Astrocyte (in vitro differentiated cells and primary cell): ENCODE results near the gene RHBDL3.

Experiments used
- EZH2 ChIP-seq: IDR thresholded peaks from 2 replicates; pipeline ENCODE4 v1.6.1; 2012; ENCODE audit warnings: mild to moderate bottlenecking, low read length, inconsistent platforms; ENCODE audit not compliant: insufficient read depth
- TF ChIP-seq, protein P1 (sequence below): IDR thresholded peaks from 2 replicates; pipeline ENCODE4 v1.5.1; 2011; ENCODE audit warnings: low read depth, mild to moderate bottlenecking, inconsistent platforms, low read length, moderate library complexity; ENCODE audit not compliant: insufficient read depth

DNA sequence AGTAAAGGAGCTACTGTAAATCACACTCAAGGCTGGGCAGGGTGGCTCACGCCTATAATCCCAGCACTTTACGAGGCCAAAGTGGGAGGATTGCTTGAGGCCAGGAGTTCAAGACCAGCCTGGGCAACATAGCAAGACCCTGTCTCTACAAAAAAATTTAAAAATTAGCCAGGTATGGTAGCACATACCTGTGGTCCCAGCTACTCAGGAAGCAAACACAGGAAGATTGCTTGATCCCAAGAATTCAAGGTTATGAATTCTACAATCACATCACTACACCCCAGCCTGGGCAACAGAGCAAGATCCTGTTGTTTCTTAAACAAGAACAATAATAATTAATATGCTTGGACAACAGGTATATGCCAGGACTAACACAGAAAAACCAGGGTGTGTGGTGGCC lies 13.2 kb downstream of the RHBDL3 start:
- TF ChIP-seq, protein P1, sequence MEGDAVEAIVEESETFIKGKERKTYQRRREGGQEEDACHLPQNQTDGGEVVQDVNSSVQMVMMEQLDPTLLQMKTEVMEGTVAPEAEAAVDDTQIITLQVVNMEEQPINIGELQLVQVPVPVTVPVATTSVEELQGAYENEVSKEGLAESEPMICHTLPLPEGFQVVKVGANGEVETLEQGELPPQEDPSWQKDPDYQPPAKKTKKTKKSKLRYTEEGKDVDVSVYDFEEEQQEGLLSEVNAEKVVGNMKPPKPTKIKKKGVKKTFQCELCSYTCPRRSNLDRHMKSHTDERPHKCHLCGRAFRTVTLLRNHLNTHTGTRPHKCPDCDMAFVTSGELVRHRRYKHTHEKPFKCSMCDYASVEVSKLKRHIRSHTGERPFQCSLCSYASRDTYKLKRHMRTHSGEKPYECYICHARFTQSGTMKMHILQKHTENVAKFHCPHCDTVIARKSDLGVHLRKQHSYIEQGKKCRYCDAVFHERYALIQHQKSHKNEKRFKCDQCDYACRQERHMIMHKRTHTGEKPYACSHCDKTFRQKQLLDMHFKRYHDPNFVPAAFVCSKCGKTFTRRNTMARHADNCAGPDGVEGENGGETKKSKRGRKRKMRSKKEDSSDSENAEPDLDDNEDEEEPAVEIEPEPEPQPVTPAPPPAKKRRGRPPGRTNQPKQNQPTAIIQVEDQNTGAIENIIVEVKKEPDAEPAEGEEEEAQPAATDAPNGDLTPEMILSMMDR: no peak
- no peak for TF ChIP-seq EZH2
